Liver (tissue), 9 donors: ENCODE data around the gene KCNN3. TPM values are rescaled to one million over a fixed set of nuclear protein-coding genes. Genes with fewer than 3 reads are reported as not detected.

Source experiments
- DNase-seq: peaks from one replicate; pipeline ENCODE4 v3.0.0-alpha.2; 2017; ENCODE audit warnings: low spot score
- H3K27ac ChIP-seq, 2 donors: one replicate each; pipeline ENCODE4 v1.7.0; 2013; ENCODE audit warnings: inconsistent platforms in 2 of 2, low read length in 2 of 2, control low read depth in 1 of 2, low read depth in 1 of 2, mild to moderate bottlenecking in 1 of 2
- H3K27me3 ChIP-seq, 4 donors: one replicate each; pipeline versions ENCODE4 v1.6.1 to v1.7.0; 2013; ENCODE audit warnings: low read length in 3 of 4, inconsistent platforms in 1 of 4, mild to moderate bottlenecking in 1 of 4, moderate library complexity in 1 of 4; ENCODE audit not compliant: control insufficient read depth in 4 of 4, insufficient read depth in 4 of 4
- H3K36me3 ChIP-seq, 4 donors: one replicate each; pipeline versions ENCODE4 v1.6.1 to v1.7.0; 2013; ENCODE audit warnings: low read length in 3 of 4, mild to moderate bottlenecking in 3 of 4, low read depth in 1 of 4, moderate library complexity in 1 of 4; ENCODE audit not compliant: control insufficient read depth in 4 of 4, insufficient read depth in 3 of 4
- H3K4me1 ChIP-seq, 4 donors: one replicate each; pipeline versions ENCODE4 v1.6.1 to v1.7.0; 2013; ENCODE audit warnings: low read length in 3 of 4, mild to moderate bottlenecking in 3 of 4, moderate library complexity in 1 of 4; ENCODE audit not compliant: control insufficient read depth in 4 of 4, insufficient read depth in 4 of 4
- H3K4me3 ChIP-seq, 3 donors: one replicate each; pipeline versions ENCODE4 v1.6.1 to v1.7.0; 2013; ENCODE audit warnings: low read length in 3 of 3, control low read depth in 1 of 3, low read depth in 1 of 3, mild to moderate bottlenecking in 1 of 3
- H3K9ac ChIP-seq, 2 donors: one replicate each; pipeline ENCODE4 v1.7.0; 2013; ENCODE audit warnings: low read length in 2 of 2, mild to moderate bottlenecking in 2 of 2, moderate library complexity in 2 of 2, control low read depth in 1 of 2, low read depth in 1 of 2
- H3K9me3 ChIP-seq, 4 donors: one replicate each; pipeline versions ENCODE4 v1.6.1 to v1.7.0; 2013; ENCODE audit warnings: low read length in 3 of 4; ENCODE audit not compliant: control insufficient read depth in 4 of 4
- FOXA2 ChIP-seq: IDR thresholded peaks from 2 replicates; pipeline ENCODE4 v1.6.1; 2016; ENCODE audit warnings: antibody characterized with exemption
- GABPA ChIP-seq, 2 donors: IDR thresholded peaks in 1 of 2; conservative IDR thresholded peaks in 1 of 2; 2 replicates each; pipeline ENCODE4 v1.6.1; 2016; ENCODE audit warnings: antibody characterized with exemption in 2 of 2, mild to moderate bottlenecking in 1 of 2, moderate library complexity in 1 of 2
- NR2F2 ChIP-seq: IDR thresholded peaks from 2 replicates; pipeline ENCODE4 v1.6.1; 2016; ENCODE audit warnings: antibody characterized with exemption
- RAD21 ChIP-seq, 2 donors: IDR thresholded peaks; 2 replicates each; pipeline ENCODE4 v1.6.1; 2016; ENCODE audit warnings: antibody characterized with exemption in 2 of 2, mild to moderate bottlenecking in 2 of 2
- TAF1 ChIP-seq: conservative IDR thresholded peaks from 2 replicates; pipeline ENCODE4 v1.6.1; 2016; ENCODE audit warnings: antibody characterized with exemption, mild to moderate bottlenecking
- polyA plus RNA-seq, 2 donors: library from polyadenylated mRNA; stranded (reverse) in 1 of 2; unstranded in 1 of 2; fragments of 200-250 nt in 1 of 2; fragments of >200 nt in 1 of 2; fragmentation: Nextera tagmentation in 1 of 2; extraction: Ambion mirVana in 1 of 2; gene quantifications; one replicate each; pipeline versions ENCODE4 v1.2.1 to v1.2.3, GENCODE V29; 2013 to 2015
- total RNA-seq, 2 donors: library from RNA; depleted of rRNA; stranded (reverse); fragments of >200 nt; gene quantifications; one replicate each; pipeline ENCODE4 v1.2.3, GENCODE V29; 2014
- TF ChIP-seq, protein P1 (sequence below): fragments of 150-350 bp; IDR thresholded peaks from 2 replicates; pipeline ENCODE4 v1.5.1; 2017; ENCODE audit warnings: improper control_type of control experiment, low read depth, low read length; ENCODE audit not compliant: missing input control
- donor health status: healthy.
- donor health status: healthy.
- donor health status: healthy.
- donor health status: healthy.
- donor health status: healthy.

Gene KCNN3
- total and polyA plus RNA-seq, 4 donors, result 0.09 to 0.68 (median 0.15) TPM

DNA sequence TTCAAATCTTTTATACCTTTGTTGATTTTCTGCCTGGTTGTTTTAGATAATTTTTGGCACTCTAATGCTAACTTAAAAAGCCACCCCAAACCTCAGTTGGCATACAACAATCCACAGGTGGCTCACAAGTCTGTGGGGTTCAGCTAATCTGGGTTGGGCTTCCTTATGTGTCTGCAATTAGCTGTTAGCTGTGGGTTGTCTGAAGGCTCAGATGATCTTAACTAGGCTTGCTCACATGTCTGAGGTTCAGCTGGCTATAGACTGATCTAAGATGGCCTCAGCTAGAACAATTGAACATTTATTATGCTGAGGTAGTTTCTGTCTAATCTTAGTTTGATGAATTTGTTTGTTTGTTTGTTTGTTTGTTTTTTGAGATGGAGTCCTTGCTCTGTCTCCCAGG lies 217.2 kb downstream of the KCNN3 start:
- H3K36me3 ChIP-seq, result no peaks in the 10 kb centered on the region
- no peak overlapping the region for H3K9ac ChIP-seq
- no peaks in the 10 kb centered on the region for H3K4me1 ChIP-seq
- DNase-seq, result no peak
- peaks cover 0 to 4% (median 0%) of the 10 kb centered on the region in 4 donors for H3K27me3 ChIP-seq
- H3K27ac ChIP-seq, result no peak overlapping the region
- TF ChIP-seq, protein P1, sequence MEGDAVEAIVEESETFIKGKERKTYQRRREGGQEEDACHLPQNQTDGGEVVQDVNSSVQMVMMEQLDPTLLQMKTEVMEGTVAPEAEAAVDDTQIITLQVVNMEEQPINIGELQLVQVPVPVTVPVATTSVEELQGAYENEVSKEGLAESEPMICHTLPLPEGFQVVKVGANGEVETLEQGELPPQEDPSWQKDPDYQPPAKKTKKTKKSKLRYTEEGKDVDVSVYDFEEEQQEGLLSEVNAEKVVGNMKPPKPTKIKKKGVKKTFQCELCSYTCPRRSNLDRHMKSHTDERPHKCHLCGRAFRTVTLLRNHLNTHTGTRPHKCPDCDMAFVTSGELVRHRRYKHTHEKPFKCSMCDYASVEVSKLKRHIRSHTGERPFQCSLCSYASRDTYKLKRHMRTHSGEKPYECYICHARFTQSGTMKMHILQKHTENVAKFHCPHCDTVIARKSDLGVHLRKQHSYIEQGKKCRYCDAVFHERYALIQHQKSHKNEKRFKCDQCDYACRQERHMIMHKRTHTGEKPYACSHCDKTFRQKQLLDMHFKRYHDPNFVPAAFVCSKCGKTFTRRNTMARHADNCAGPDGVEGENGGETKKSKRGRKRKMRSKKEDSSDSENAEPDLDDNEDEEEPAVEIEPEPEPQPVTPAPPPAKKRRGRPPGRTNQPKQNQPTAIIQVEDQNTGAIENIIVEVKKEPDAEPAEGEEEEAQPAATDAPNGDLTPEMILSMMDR, result no peak
- TF ChIP-seq NR2F2, result no peak
- TF ChIP-seq FOXA2, result no peak
- no peak for TF ChIP-seq RAD21 (IDR thresholded peaks at IDR 0.05)
- no peak for TF ChIP-seq TAF1
- no peak for TF ChIP-seq GABPA (IDR thresholded peaks at IDR 0.05 in 1 of 2, conservative IDR thresholded peaks at IDR 0.05 in 1 of 2)
- no peaks in the 10 kb centered on the region for H3K9me3 ChIP-seq
- H3K4me3 ChIP-seq, result no peak overlapping the region

Other genes starting within 250 kb of the KCNN3 start
- gene PMVK, start 66.4 kb upstream of the KCNN3 start, total RNA-seq, result 10 to 100 TPM in 1 of 2 donors, 1 to 10 TPM in 1; 9.7 to 14.6 TPM
- 10 to 100 TPM; 22.6 to 37.3 TPM for gene PMVK, start 66.4 kb upstream of the KCNN3 start, polyA plus RNA-seq
- 10 to 100 TPM; 24.6 to 42.8 TPM for gene PBXIP1, start 85.8 kb upstream of the KCNN3 start, total RNA-seq
- gene PBXIP1, start 85.8 kb upstream of the KCNN3 start, polyA plus RNA-seq, result 10 to 100 TPM in 1 of 2 donors, 1 to 10 TPM in 1; 3.8 to 16.4 TPM
- gene PYGO2, start 91.5 kb upstream of the KCNN3 start, total RNA-seq, result 1 to 10 TPM; 6.5 to 7.4 TPM
- 1 to 10 TPM; 5.0 to 8.2 TPM for gene PYGO2, start 91.5 kb upstream of the KCNN3 start, polyA plus RNA-seq
- 10 to 100 TPM; 53.2 to 65.5 TPM for gene SHC1, start 100.5 kb upstream of the KCNN3 start, total RNA-seq
- 10 to 100 TPM; 27.2 to 62.8 TPM for gene SHC1, start 100.5 kb upstream of the KCNN3 start, polyA plus RNA-seq
- 10 to 100 TPM; 32.4 to 54.4 TPM for gene CKS1B, start 104.4 kb upstream of the KCNN3 start, total RNA-seq
- gene CKS1B, start 104.4 kb upstream of the KCNN3 start, polyA plus RNA-seq, result 10 to 100 TPM; 34.3 to 57.9 TPM
- 10 to 100 TPM; 10.4 to 20.2 TPM for gene FLAD1, start 113.1 kb upstream of the KCNN3 start, total RNA-seq
- gene FLAD1, start 113.1 kb upstream of the KCNN3 start, polyA plus RNA-seq, result 10 to 100 TPM; 24.7 to 31.6 TPM
- gene LENEP, start 123.3 kb upstream of the KCNN3 start, total RNA-seq, result under 1 TPM in 1 of 2 donors, not detected in 1; 0.42 TPM
- gene LENEP, start 123.3 kb upstream of the KCNN3 start, polyA plus RNA-seq, result not detected
- gene ZBTB7B, start 132.5 kb upstream of the KCNN3 start, total RNA-seq, result 10 to 100 TPM; 10.3 to 50.2 TPM
- 10 to 100 TPM in 1 of 2 donors, 1 to 10 TPM in 1; 7.0 to 31.9 TPM for gene ZBTB7B, start 132.5 kb upstream of the KCNN3 start, polyA plus RNA-seq
- under 1 TPM in 1 of 2 donors, not detected in 1; 0.25 TPM for gene DCST2, start 163.5 kb upstream of the KCNN3 start, total RNA-seq
- gene DCST2, start 163.5 kb upstream of the KCNN3 start, polyA plus RNA-seq, result under 1 TPM; 0.27 to 0.53 TPM
- not detected for gene DCST1, start 163.5 kb upstream of the KCNN3 start, total RNA-seq
- not detected for gene DCST1, start 163.5 kb upstream of the KCNN3 start, polyA plus RNA-seq
- gene ADAM15, start 181.0 kb upstream of the KCNN3 start, total RNA-seq, result 10 to 100 TPM; 10.8 to 26.8 TPM
- gene ADAM15, start 181.0 kb upstream of the KCNN3 start, polyA plus RNA-seq, result 10 to 100 TPM; 16.0 to 19.0 TPM
- gene EFNA4, start 193.5 kb upstream of the KCNN3 start, total RNA-seq, result 1 to 10 TPM; 1.8 to 2.9 TPM
- gene EFNA4, start 193.5 kb upstream of the KCNN3 start, polyA plus RNA-seq, result 1 to 10 TPM; 3.6 to 4.7 TPM
- under 1 TPM; 0.47 to 0.75 TPM for gene EFNA3, start 208.6 kb upstream of the KCNN3 start, total RNA-seq
- gene EFNA3, start 208.6 kb upstream of the KCNN3 start, polyA plus RNA-seq, result 1 to 10 TPM; 1.4 to 3.7 TPM